ENCODE data around the gene LGSN. TPM values are rescaled to one million over a fixed set of nuclear protein-coding genes. Genes with fewer than 3 reads are reported as not detected.

Gene LGSN
- total and polyA plus RNA-seq, 2 of the 8 experiments (the other 6 are each of a cell fraction or from before 2014, with no cell fraction given): 0.08 TPM; not detected in 1

DNA sequence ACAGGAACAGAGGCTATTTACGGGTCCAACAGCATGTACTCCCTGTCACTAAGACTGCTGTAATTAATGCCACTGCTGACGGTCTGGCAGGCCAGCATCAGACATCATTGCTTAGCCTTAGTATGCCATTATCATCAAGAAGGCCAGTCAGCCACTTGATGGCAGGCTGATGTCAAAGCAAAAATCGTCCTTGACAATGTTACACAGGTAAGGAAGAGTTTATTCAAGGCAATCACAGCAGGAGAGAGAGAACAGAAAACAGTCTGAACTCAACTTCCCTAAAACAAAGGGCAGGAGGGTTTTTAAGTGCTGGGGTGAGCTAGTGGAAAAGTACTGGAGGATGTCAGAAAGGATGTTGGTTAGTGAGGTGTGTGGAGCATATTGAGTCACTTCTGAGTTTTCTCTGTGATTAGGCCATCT lies 83.4 kb downstream of the LGSN start (continued):
- no peak for TF ChIP-seq HDAC2 (IDR thresholded peaks at IDR 0.05; ENCODE audit: borderline replicate concordance in 1 of 2, low read depth in 2 of 2, low read length in 2 of 2)
- no peak for TF ChIP-seq HDAC6 (IDR thresholded peaks at IDR 0.05; ENCODE audit: low read depth, low read length)
- TF ChIP-seq MAX (IDR thresholded peaks at IDR 0.05): no peak
- TF ChIP-seq BCL11A (IDR thresholded peaks at IDR 0.05; ENCODE audit: low read depth in 2 of 2, low read length in 2 of 2): no peak
- TF ChIP-seq CTBP2 (IDR thresholded peaks at IDR 0.05; ENCODE audit: borderline replicate concordance, insufficient read depth, insufficient read length, low read length): no peak
- peak; percentile 30 to 41; a peak in 3 of 4 replicates for TF ChIP-seq RAD21 (IDR thresholded peaks at IDR 0.05 in 1 of 2, conservative IDR thresholded peaks at IDR 0.05 in 1 of 2; ENCODE audit: low read depth in 2 of 2, low read length in 2 of 2)
- no peak for TF ChIP-seq CHD1 (IDR thresholded peaks at IDR 0.05; ENCODE audit: low read depth, low read length)
- peak; percentile 65; the same call in 1 of the 2 replicates for TF ChIP-seq SP1 (IDR thresholded peaks at IDR 0.05; ENCODE audit: low read depth, low read length)
- no peak for TF ChIP-seq SRF (IDR thresholded peaks at IDR 0.05; ENCODE audit: low read depth, low read length)
- TF ChIP-seq, protein P1, sequence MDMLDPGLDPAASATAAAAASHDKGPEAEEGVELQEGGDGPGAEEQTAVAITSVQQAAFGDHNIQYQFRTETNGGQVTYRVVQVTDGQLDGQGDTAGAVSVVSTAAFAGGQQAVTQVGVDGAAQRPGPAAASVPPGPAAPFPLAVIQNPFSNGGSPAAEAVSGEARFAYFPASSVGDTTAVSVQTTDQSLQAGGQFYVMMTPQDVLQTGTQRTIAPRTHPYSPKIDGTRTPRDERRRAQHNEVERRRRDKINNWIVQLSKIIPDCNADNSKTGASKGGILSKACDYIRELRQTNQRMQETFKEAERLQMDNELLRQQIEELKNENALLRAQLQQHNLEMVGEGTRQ (IDR thresholded peaks at IDR 0.05; ENCODE audit: low read length): no peak
- no peak for TF ChIP-seq SIX5 (IDR thresholded peaks at IDR 0.05; ENCODE audit: low read depth, low read length)
- no peak for TF ChIP-seq POLR2A (IDR thresholded peaks at IDR 0.05; ENCODE audit: control extremely low read depth in 1 of 2, low read depth in 2 of 2, low read length in 2 of 2)
- no peak for TF ChIP-seq TAF1 (IDR thresholded peaks at IDR 0.05; ENCODE audit: low read depth, low read length)

Data from H1 (cell line).